ENCODE data around the gene PHYKPL. TPM values are rescaled to one million over a fixed set of nuclear protein-coding genes. Genes with fewer than 3 reads are reported as not detected.

PHYKPL gene
- total RNA-seq, 1 experiment from 2014 or later, result 48.8 TPM

- Histone ChIP-seq H4K20me1 (ENCODE audit: control insufficient read depth, insufficient read depth, insufficient read length) (no peaks in the 10 kb centered on the region), H2BK5ac (ENCODE audit: insufficient read length, low read length) (no peak overlapping the region), H3K23me2 (ENCODE audit: insufficient read length, low read depth, low read length, poor library complexity, severe bottlenecking) (no peaks in the 10 kb centered on the region), H2BK12ac (ENCODE audit: insufficient read length, low read depth, low read length) (no peak overlapping the region), H3K18ac (ENCODE audit: insufficient read length, low read depth, low read length) (no peak overlapping the region), H4K5ac (ENCODE audit: insufficient read length, low read depth, low read length) (no peak overlapping the region), H4K91ac (ENCODE audit: insufficient read length, low read depth, low read length) (no peak overlapping the region), H2AK5ac (ENCODE audit: insufficient read length, low read length) (no peak overlapping the region), H3K4ac (ENCODE audit: low read depth, low read length) (no peak overlapping the region), H2BK20ac (ENCODE audit: low read depth, low read length, poor library complexity, severe bottlenecking) (no peak overlapping the region), H3T11ph (ENCODE audit: low read length) (no peak overlapping the region), H3K14ac (ENCODE audit: insufficient read depth, low read length) (no peak overlapping the region; the same call in 1 of the 2 replicates), H4K8ac (replicated peaks; ENCODE audit: insufficient read length, low read depth, low read length) (no peak overlapping the region), H3K27ac (ENCODE audit: insufficient read length, low read depth, low read length) (no peak overlapping the region), H3K79me2 (ENCODE audit: insufficient read depth, low read length) (no peaks in the 10 kb centered on the region), H3K4me2 (ENCODE audit: insufficient read depth, insufficient read length, low read length) (no peak overlapping the region), H2BK15ac (ENCODE audit: low read depth, low read length) (no peak overlapping the region), H3K4me1 (ENCODE audit: insufficient read depth, low read length) (no peaks in the 10 kb centered on the region), H2AFZ (ENCODE audit: low read length) (no peak overlapping the region), H3K9ac (ENCODE audit: extremely low read depth, insufficient read length, low read length) (no peak overlapping the region), H3K23ac (ENCODE audit: insufficient read length, low read depth, low read length) (no peak overlapping the region), H3K56ac (ENCODE audit: insufficient read length, low read depth, low read length) (no peak overlapping the region), H3K27me3 (ENCODE audit: insufficient read depth, low read length) (no peaks in the 10 kb centered on the region), H3K79me1 (ENCODE audit: insufficient read depth, low read depth, low read length, poor library complexity, severe bottlenecking) (no peaks in the 10 kb centered on the region), H3K9me3 (ENCODE audit: control insufficient read depth, low read depth, low read length) (no peaks in the 10 kb centered on the region), H2BK120ac (ENCODE audit: low read depth, low read length, poor library complexity, severe bottlenecking) (no peak overlapping the region)
- WGBS (ENCODE audit: extremely low coverage, insufficient read length, low lambda C conversion rate), result no CpG with 5 or more reads among the region's 12 CpGs
- Mint-ChIP-seq H3K4me3 (no peak overlapping the region), H3K36me3 (ENCODE audit: insufficient read depth in 1 of 3, low read depth in 3 of 3) (no peaks in the 10 kb centered on the region; a peak in 1 of 7 replicates), H3K27ac (no peak overlapping the region; a peak in 1 of 7 replicates), H3K27me3 (ENCODE audit: low read depth) (peaks cover 39% of the 10 kb centered on the region), H3K4me1 (peaks cover 4 to 9% of the 10 kb centered on the region in 2 experiments), H3K9me3 (peaks cover 0 to 5% of the 10 kb centered on the region in 2 experiments; a peak in 1 of 5 replicates)
- no peak for DNase-seq
- no peak for TF ChIP-seq CTCF (conservative IDR thresholded peaks at IDR 0.05)
These were observed 45.3 kb upstream of the PHYKPL start for GRCh38 chr5:178277866-178278265.
